OCI-LY3 (cell line): ENCODE measurements around the gene SMPDL3B.

Experiments used
- CTCF ChIP-seq: fragments of 200-600, 300-600 bp; sonication (generic); IDR thresholded peaks from 2 replicates; pipeline ENCODE4 v1.5.1; 2014; ENCODE audit warnings: antibody characterized with exemption, low read length, low read depth
- EZH2phosphoT487 ChIP-seq: fragments of 200-600 bp; shearing (Covaris generic); IDR thresholded peaks from 2 replicates; pipeline ENCODE4 v1.6.1; 2018; ENCODE audit warnings: antibody characterized with exemption, mixed run types, low read depth

DNA sequence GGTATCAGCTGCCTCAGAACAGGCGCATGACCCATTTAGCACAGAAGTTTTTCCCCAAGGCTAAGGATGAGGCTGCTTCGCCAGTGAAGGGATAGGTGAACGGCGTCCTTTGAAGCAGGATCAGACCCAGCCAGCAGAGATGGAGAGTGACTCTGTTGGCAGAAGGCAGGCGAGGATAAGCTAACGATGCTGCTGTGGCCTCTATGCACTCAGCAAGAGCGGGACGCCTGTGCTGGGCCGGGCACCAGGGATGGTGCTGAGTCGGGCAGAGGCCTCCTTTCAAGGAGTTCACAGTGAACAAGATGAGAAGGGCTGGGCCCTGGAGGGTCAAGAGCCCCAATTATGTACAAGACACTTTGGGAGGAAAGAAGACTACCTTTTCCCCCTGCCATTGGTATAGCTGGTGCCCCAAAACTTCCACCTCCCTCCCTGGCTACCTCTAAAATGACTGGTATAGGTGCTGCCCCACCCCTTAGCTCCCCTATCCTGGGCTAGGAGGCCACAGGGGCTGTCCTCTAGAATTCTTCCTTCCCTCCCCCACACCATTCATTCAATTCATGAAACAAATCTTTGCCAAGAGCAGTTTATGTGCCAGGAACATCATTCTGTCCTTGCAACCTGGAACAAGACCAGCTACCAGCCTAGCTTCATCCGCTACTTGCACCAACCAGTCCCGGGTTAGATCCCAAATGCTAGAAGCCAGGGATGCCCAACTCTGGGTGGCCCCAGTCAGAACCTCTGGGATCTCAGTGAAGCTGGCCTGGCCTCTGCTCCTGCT is 32.5 kb downstream of the SMPDL3B start:
- TF ChIP-seq CTCF (no peak), EZH2phosphoT487 (no peak)
